ES-I3 (cell line): ENCODE results near the gene UBALD2.
"Not testable (repeated sequence)": the region's sequence is repeated elsewhere in the genome, so short reads cannot be mapped to it uniquely, and the experiment has no call there.

ENCODE experiments used
- H3K36me3 ChIP-seq: 2 replicates; pipeline ENCODE4 v1.6.1; 2013; ENCODE audit warnings: mild to moderate bottlenecking, low read length, control low read depth, moderate library complexity; ENCODE audit not compliant: insufficient read depth
- H3K4me1 ChIP-seq: 2 replicates; pipeline ENCODE4 v1.6.1; 2013; ENCODE audit warnings: mild to moderate bottlenecking, control low read depth, low read length; ENCODE audit not compliant: insufficient read depth
- H3K9ac ChIP-seq: 2 replicates; pipeline ENCODE4 v1.6.1; 2013; ENCODE audit warnings: low read depth, mild to moderate bottlenecking, low read length, moderate library complexity
- H3K9me3 ChIP-seq: 2 replicates; pipeline ENCODE4 v1.6.1; 2013; ENCODE audit warnings: mild to moderate bottlenecking, low read length, moderate library complexity; ENCODE audit not compliant: control insufficient read depth, insufficient read depth

The UBALD2 gene

DNA sequence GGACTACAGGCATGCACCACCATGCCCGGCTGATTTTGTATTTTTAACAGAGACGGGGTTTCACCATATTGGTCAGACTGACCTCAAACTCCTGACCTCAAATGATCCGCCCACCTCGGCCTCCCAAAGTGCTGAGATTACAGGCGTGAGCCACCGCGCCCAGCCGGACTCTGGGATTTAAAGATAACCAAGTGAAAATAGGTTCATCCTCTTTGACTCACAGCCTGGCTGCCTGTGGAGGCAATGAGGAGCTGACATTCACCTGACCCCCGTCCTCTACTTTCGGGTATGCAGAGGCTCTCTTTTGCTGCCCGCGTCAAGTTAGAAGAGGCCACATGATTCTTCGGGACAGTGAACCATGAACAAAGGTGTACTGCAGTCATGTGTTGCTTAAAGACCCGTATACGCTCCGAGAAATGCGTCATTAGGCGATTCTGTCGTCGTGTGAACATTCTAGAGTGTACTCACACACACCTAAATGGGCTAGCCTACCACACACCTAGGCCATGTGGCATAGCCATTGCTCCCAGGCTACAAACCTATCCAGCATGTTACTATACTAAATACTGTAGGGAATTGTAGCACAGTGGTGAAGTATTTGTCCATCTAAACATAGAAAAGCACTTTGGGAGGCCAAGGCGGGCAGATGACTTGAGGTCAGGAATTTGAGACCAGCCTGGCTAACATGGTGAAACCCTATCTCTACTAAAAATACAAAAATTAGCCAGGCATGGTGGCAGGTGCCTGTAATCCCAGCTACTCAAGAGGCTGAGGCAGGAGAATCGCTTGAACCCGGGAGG lies 12.0 kb upstream of the UBALD2 start:
- H3K9ac ChIP-seq, H3K4me1 ChIP-seq, H3K36me3 ChIP-seq, H3K9me3 ChIP-seq: not testable (repeated sequence)

DNA sequence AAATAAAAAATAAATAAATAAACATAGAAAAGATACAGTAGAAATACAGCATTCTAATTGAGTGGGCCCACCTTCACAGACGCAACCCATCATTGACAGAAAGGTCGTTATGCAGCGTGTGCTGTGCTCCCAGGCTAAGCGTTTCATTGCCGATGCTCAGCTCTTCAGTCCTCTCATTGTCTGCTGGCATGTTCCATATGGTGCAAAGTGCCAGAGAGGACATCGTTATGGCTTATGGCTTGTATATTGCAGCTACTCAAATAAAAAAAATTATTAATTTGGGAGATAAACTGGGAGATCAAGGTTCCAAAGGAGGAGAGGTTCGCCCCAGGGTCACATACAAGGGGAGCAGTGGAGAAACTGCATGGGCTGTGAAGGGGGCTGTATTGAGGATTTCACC lies 11.3 kb upstream of the UBALD2 start:
- H3K36me3 ChIP-seq, result no peaks in the 10 kb centered on the region
- H3K9me3 ChIP-seq, result no peaks in the 10 kb centered on the region
- no peak overlapping the region for H3K9ac ChIP-seq
- 0 out of 2 replicates have a peak, but pooled peaks cover 5% of the 10 kb centered on the region for H3K4me1 ChIP-seq

DNA sequence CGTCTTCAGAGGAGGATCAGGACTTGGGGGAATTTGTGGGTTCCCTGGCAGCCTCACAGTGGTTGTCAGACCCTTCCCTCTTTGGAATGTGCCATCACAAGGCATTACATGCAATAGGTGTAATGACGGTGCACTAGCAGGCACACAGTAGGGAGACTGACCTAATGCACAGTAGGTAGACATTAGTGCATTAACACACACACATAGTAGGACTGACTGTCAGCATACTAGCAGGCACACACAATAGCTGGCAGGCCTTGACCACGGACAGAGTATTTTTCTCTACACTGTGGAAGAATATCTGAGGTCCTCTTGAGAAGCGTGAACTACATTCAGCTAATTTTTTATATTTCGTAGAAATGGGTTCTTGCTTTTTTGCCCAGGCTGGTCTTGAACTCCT lies 10.9 kb upstream of the UBALD2 start:
- 0 out of 2 replicates have a peak, but pooled peaks cover 5% of the 10 kb centered on the region for H3K4me1 ChIP-seq
- H3K9me3 ChIP-seq, result no peaks in the 10 kb centered on the region
- no peaks in the 10 kb centered on the region for H3K36me3 ChIP-seq
- no peak overlapping the region for H3K9ac ChIP-seq

DNA sequence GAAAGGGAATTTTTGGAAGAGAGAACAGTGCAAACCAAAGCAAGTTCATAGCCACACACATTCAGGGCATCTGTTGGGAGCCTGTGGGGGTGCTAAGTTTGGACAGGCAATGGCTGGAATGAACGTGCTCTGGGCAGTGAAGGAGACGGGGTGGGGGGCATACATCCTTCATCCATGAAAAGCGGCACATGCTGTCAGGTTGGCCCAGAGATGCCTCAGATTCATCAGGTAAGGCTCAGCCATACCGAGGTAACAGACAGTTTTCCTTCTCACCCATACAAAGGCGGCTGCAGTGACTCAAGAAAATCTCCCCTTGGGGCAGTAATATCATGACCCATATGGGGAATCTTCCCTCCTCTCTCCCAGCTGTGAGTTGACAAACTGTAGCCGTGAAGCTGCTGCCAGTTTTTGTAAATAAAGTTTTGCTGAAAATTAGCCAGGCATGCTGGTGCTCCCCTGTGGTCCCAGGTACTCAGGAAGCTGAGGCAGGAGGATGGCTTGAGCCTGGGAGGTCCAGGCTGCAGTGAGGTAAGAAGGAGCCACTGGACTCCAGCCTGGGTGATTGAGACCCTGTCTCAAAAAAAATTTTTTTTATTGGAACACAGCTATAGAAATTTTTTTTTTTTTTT lies 9.2 kb upstream of the UBALD2 start:
- Histone ChIP-seq H3K4me1 (0 out of 2 replicates have a peak, but pooled peaks cover 9% of the 10 kb centered on the region), H3K36me3 (no peaks in the 10 kb centered on the region), H3K9ac (no peak overlapping the region), H3K9me3 (no peaks in the 10 kb centered on the region)

DNA sequence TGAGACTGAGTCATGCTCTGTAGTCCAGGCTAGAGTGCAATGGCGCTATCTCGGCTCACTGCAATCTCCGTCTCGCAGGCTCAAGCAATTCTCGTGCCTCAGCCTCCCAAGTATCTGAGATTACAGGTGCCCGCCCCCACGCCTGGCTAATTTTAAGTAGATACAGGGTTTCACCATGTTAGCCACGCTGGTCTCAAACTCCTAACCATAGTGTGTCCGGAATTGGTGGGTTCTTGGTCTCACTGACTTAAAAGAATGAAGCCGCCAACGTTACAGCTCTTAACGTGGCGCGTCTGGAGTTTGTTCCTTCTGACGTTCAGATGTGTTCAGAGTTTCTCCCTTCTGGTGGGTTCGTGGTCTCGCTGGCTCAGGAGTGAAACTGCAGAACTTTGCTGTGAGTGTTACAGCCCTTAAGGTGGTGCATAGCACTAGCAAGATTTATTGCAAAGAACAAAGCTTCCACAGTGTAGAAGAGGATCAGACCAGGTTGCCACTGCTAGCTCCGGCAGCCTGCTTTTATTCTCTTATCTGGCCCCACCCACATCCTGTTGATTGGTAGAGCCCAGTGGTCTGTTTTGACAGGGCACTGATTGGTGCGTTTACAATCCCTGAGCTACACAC lies 8.6 kb upstream of the UBALD2 start:
- not testable (repeated sequence) for H3K9ac ChIP-seq, H3K9me3 ChIP-seq, H3K36me3 ChIP-seq
- peaks cover 11% of the 10 kb centered on the region; the same call in 1 of the 2 replicates for H3K4me1 ChIP-seq

DNA sequence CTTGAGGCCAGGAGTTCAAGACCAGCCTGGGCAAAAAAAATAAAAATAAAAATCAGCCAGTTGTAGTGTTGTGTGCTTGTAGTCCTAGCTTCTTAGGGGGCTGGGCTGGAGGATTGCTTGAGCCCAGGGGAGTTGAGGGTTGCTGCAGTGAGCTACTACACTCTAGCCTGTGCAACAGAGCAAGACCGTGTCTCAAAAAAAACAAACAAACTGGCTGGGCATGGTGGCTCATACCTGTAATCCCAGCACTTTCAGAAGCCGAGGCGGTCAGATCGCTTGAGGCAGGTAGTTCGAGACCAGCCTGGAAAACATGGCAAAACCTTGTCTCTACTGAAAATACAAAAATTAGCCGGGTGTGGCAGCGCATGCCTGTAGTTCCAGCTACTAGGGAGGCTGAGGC lies 4.9 kb upstream of the UBALD2 start:
- H3K9me3 ChIP-seq, result no peaks in the 10 kb centered on the region
- H3K9ac ChIP-seq, result no peak overlapping the region
- H3K36me3 ChIP-seq, result no peaks in the 10 kb centered on the region
- H3K4me1 ChIP-seq, result peaks cover 20% of the 10 kb centered on the region

DNA sequence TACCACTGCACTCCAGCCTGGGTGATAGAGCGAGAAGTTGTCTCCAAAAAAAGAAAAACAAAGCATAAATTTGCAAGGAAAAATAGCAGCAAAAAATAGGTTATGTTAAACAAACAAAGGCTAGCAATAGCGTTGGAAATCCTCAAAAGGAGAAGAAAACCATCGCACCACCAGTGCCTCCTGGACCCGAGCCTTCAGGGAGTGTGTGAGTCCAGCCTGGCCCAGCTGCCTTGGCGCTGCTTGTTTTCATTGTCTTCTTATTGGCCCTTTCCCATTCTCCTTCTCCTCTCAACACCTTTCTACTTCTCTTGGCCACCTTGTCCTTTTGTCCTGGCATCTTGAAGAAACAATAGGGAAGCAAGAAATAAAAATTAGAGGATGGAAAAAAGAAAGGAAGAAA lies 4.5 kb upstream of the UBALD2 start:
- no peaks in the 10 kb centered on the region for H3K9me3 ChIP-seq
- H3K36me3 ChIP-seq, result no peaks in the 10 kb centered on the region
- H3K4me1 ChIP-seq, result peaks cover 20% of the 10 kb centered on the region
- H3K9ac ChIP-seq, result no peak overlapping the region

DNA sequence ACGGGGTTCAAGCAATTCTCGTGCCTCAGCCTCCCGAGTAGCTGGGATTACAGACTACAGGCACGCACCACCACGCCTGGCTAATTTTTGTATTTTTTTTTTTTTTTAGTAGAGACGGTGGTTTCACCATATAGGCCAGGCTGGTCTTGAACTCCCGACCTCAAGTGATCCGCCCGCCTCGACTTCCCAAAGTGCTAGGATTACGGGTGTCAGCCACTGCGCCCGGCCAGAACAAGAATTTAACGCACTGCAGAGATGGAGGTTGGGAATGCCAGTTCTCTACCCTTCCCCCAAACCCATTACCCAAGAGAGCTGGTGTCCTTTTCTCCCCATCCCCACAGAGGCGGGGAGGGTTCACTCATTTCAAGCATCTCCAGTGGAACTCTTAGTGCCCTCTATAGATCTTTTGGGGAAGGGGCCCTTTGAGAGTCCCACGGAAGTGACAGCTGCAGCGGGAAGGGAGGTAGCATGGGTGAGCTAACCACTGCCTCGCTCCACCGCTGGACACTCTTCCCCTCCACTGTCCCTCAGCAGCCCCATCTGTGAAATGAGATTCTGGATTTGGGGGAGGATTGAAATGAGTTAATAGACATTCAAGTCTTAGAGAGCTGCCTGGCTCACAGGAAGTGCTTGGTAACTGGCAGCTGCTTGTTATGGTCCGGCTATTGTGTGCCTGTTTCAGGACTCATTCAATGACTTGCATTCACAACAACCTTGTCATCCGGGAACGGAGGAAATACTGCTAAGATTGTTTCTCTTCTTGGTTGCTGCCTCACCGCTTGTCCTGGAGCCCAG lies 3.5 kb upstream of the UBALD2 start:
- no peaks in the 10 kb centered on the region for H3K36me3 ChIP-seq
- no peak overlapping the region for H3K9ac ChIP-seq
- H3K9me3 ChIP-seq, result no peaks in the 10 kb centered on the region
- peaks cover 20% of the 10 kb centered on the region for H3K4me1 ChIP-seq

DNA sequence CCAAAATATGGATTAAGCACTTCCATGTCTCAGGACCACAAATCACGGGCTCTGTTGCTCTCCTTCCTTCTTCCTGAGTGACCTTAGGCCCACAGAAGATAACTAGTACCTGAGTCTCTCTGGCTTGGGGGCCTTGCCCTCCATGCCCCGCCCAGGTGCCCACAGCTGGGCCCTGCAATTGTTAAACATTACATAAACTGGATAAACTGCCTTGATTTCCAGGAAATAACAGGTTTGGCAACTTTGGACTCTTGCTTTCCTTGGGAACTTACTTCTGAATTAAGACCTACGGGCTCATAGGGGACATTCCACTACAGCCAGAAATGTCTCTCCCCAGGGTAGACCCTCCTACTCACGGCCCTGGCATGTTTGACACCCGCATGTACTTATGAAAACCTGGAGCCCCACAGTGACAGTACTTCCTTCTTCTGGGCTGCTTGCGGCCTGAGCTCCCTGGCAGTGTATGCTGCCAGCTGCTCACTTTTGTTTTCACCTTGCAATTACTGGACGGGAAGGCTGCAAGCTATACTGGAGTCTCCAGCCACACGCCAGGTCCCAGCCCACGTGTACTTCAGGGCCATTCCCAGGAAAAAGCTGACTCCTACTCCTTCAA lies 2.3 kb upstream of the UBALD2 start:
- H3K36me3 ChIP-seq, result no peaks in the 10 kb centered on the region
- H3K9me3 ChIP-seq, result no peaks in the 10 kb centered on the region
- H3K4me1 ChIP-seq, result peaks cover 27% of the 10 kb centered on the region
- H3K9ac ChIP-seq, result no peak overlapping the region

DNA sequence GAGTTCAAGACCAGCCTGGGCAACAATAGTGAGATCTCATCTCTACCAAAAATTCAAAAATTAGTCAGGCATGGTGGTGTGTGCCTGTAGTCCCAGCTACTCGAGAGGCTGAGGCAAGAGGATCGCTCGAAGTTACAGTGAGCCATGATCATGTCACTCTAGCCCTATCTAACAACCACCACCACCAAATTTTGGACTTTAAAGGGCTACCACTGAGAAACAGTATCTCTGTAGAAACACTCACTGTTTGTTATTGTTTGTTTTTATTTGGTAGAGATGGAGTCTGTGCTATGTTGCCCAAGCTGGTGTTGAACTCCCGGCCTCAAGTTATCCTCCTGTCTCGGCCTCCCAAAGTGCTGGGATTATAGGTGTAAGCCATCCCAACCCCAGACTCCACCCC lies 1.3 kb upstream of the UBALD2 start:
- peaks cover 32% of the 10 kb centered on the region for H3K4me1 ChIP-seq
- no peaks in the 10 kb centered on the region for H3K9me3 ChIP-seq
- no peaks in the 10 kb centered on the region for H3K36me3 ChIP-seq
- no peak overlapping the region for H3K9ac ChIP-seq

DNA sequence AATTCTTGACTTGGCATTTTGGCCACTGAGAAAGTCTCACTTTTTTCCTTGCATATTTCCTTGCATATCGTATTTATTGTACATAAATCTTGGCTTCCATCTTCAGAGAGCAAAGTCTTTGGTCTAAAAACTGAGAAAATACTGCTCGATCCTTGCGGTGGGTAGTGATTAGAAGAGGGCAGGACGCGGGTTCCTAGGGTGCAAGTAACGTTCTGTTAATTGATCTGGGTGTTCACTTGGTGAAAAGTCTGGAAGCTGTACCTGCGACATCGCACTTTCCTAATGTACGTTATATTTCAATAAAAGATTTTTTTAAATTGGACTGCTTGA lies 758 bp upstream of the UBALD2 start:
- peaks cover 36% of the 10 kb centered on the region for H3K4me1 ChIP-seq
- no peaks in the 10 kb centered on the region for H3K9me3 ChIP-seq
- no peaks in the 10 kb centered on the region for H3K36me3 ChIP-seq
- H3K9ac ChIP-seq, result peak overlapping the region; percentile 24; the same call in 1 of the 2 replicates

DNA sequence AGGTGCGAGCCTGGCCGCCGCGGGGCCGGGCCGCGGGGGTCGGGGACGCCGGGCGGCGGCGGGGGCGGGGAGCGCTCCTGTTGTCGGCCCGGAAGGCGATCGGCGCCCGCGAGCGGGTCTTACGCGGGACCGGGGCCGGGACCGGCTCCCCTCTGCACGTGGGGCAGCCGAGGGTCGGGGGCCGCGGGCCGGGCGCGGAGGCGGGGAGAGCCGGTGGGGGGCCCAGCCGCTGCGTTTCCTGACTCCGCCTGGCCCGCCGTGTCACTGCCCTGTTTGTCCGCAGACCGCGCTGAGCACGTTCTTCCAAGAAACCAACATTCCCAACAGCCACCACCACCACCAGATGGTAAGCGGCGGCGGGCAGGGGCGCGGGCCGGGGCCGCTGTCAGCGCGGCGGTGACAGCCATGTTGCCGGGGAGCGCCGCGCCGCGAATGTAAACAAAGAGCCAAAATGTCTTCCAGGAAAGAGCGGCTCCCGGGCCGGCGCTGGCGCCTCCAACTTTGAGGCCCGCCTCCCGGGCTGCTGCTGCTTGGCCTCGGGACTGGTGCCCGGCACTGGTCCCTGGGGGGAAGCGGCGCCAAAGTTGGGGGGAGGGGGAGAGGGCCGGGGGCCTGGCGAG lies 586 bp downstream of the UBALD2 start:
- H3K9me3 ChIP-seq, result no peaks in the 10 kb centered on the region
- peaks cover 34% of the 10 kb centered on the region for H3K4me1 ChIP-seq
- H3K36me3 ChIP-seq, result no peaks in the 10 kb centered on the region
- peak overlapping the region; percentile 66; the same call in 1 of the 2 replicates for H3K9ac ChIP-seq

DNA sequence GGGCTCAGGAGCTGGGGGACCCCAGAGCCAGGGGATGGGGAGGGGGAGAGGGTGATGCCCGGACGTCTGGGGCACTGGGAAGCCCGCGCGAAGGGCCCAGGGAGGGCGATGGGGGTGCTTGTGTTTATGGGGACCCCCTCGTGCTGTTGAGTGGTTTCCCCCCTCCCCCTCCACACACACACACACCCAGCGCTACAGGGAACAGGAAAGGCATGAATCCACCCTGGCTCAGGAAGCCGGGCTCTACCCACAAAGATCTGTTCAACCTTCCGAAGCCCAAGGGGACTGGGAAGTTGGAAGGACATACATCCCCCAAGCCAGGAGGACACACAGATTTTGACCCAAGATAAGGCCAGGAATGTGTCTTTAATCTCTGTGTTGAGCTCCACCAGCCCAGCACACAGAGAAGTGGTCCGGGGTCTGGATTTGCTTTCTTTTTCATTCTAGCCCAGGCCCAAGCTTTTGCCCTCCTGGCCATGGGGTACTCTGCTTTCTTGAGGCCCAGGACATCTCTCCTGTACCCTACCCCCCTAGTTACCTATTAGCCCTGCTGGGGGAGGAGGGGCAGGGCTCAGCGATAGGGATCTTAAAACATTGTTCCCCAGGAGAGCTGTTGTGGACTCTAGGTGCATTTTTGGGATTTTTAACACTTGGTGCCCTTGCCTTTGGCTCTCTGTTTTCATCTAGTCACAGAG lies 1.2 kb downstream of the UBALD2 start:
- Histone ChIP-seq H3K4me1 (peaks cover 34% of the 10 kb centered on the region), H3K9me3 (no peaks in the 10 kb centered on the region)

More for the DNA sequence above, 1.2 kb downstream of the UBALD2 start:
- H3K36me3 ChIP-seq, result no peaks in the 10 kb centered on the region
- peak overlapping the region; percentile 66 for H3K9ac ChIP-seq
